GM12878 (cell line): ENCODE measurements around the gene AP1S3. TPM values are rescaled to one million over a fixed set of nuclear protein-coding genes. Genes with fewer than 3 reads are reported as not detected.
"Not testable (repeated sequence)": the region's sequence is repeated elsewhere in the genome, so short reads cannot be mapped to it uniquely, and the experiment has no call there.

Source experiments
- ATAC-seq: fragments of 200-7000 bp; cut with Tn5 transposase; 3 replicates; pipeline ENCODE4 v1.9.1; 2020; ENCODE audit warnings: mild to moderate bottlenecking, moderate library complexity
- BruUV-seq: library from RNA; stranded (reverse); fragments of 400-500 nt; replicated peaks from 2 replicates; lab custom pipeline; 2021; lab: Mats Ljungman, UMichigan
- CTCF ChIA-PET: fragments of 300-600 bp; sonication (Branson Sonifier 250); formaldehyde crosslinking; extraction: SDS; loops from one replicate; lab custom pipeline; 2021; ENCODE audit warnings: inconsistent platforms; lab: Yijun Ruan, JAX
- POLR2A ChIA-PET: fragments of 350-600 bp; formaldehyde crosslinking; extraction: SDS; loops from one replicate; lab custom pipeline; 2021; ENCODE audit warnings: inconsistent platforms; lab: Charles Lee
- RAD21 ChIA-PET: fragments of 300-600 bp; sonication (Branson Sonifier 250); formaldehyde crosslinking; loops from one replicate; lab custom pipeline; 2023; ENCODE audit warnings: antibody characterized with exemption; ENCODE audit not compliant: unreplicated experiment; lab: Charles Lee
- SMC1A ChIA-PET: fragments of 300-600 bp; sonication (Branson Sonifier 250); formaldehyde crosslinking; loops from one replicate; lab custom pipeline; 2023; ENCODE audit not compliant: unreplicated experiment, uncharacterized antibody; lab: Charles Lee
- DNase-seq: peaks from one replicate; pipeline ENCODE4 v3.0.0-alpha.2; 2011; ENCODE audit warnings: low read depth, low spot score
- FAIRE-seq: peaks from 3 replicates; lab custom pipeline; 2011; peaks lifted over from hg19 to GRCh38; lab: Jason Lieb, UNC
- H2AFZ ChIP-seq: 2 replicates; pipeline ENCODE4 v1.6.0; 2011; ENCODE audit warnings: low read depth, low read length, control low read depth; ENCODE audit not compliant: control insufficient read depth
- H3K27ac ChIP-seq: 2 replicates; pipeline ENCODE4 v1.5.1; 2011; ENCODE audit warnings: control low read depth; ENCODE audit not compliant: control insufficient read depth, insufficient read depth
- H3K27me3 ChIP-seq, 2 experiments: replicated peaks in 1 of 2; 2 replicates each; pipeline versions ENCODE4 v1.6.0 to v1.6.1; 2011; ENCODE audit warnings: low read length in 1 of 2; ENCODE audit not compliant: control insufficient read depth in 2 of 2, insufficient read depth in 2 of 2
- H3K36me3 ChIP-seq, 2 experiments: 2 replicates each; pipeline ENCODE4 v1.5.1; 2011; ENCODE audit warnings: low read length in 1 of 2; ENCODE audit not compliant: control insufficient read depth in 2 of 2, insufficient read depth in 2 of 2
- H3K4me1 ChIP-seq: 2 replicates; pipeline ENCODE4 v1.6.1; 2011; ENCODE audit warnings: mild to moderate bottlenecking, low read length, moderate library complexity, mixed read lengths; ENCODE audit not compliant: control insufficient read depth, insufficient read depth
- H3K4me2 ChIP-seq: 2 replicates; pipeline ENCODE4 v1.6.0; 2011; ENCODE audit warnings: control low read depth; ENCODE audit not compliant: control insufficient read depth, insufficient read depth
- H3K4me3 ChIP-seq: fragments of 200-600 bp; sonication (generic); 2 replicates; pipeline ENCODE4 v1.5.1; 2016
- H3K79me2 ChIP-seq: 2 replicates; pipeline ENCODE4 v1.6.0; 2011; ENCODE audit warnings: low read length; ENCODE audit not compliant: control insufficient read depth, insufficient read depth
- H3K9ac ChIP-seq: 2 replicates; pipeline ENCODE4 v1.8.0; 2011; ENCODE audit warnings: low read length, control low read depth, mixed read lengths; ENCODE audit not compliant: control insufficient read depth, insufficient read depth
- H3K9me3 ChIP-seq: replicated peaks from 3 replicates; pipeline ENCODE4 v1.5.1; 2011; ENCODE audit warnings: mild to moderate bottlenecking, low read length; ENCODE audit not compliant: control insufficient read depth, insufficient read depth
- H4K20me1 ChIP-seq: 2 replicates; pipeline ENCODE4 v1.6.0; 2011; ENCODE audit not compliant: control insufficient read depth, insufficient read depth
- E4F1 ChIP-seq: fragments of 450-650 bp; IDR thresholded peaks from 2 replicates; pipeline ENCODE4 v1.6.1; 2018; ENCODE audit warnings: borderline replicate concordance, mild to moderate bottlenecking; ENCODE audit not compliant: partially characterized antibody
- NKRF ChIP-seq: fragments of 450-650 bp; conservative IDR thresholded peaks from 2 replicates; pipeline ENCODE4 v1.6.1; 2017; ENCODE audit warnings: mild to moderate bottlenecking, moderate library complexity
- PRDM15 ChIP-seq: fragments of 450-650 bp; formaldehyde crosslinking; IDR thresholded peaks from 2 replicates; pipeline ENCODE4 v1.4.0; 2020; ENCODE audit warnings: mild to moderate bottlenecking, moderate library complexity
- TAF1 ChIP-seq: IDR thresholded peaks from 2 replicates; pipeline ENCODE4 v1.6.1; 2011; ENCODE audit warnings: mild to moderate bottlenecking, low read depth, low read length, borderline replicate concordance
- WGBS: methylation state at CpG from one replicate; pipeline ENCODE4 v1.1.6; 2016; ENCODE audit warnings: low lambda C conversion rate; ENCODE audit not compliant: insufficient replicate concordance, insufficient coverage; ENCODE audit errors: missing lambda C conversion rate; 5-methylcytosine and 5-hydroxymethylcytosine counted together
- in situ Hi-C: fragments of 300-500 bp; cut with MboI; formaldehyde crosslinking; loops from 9 replicates; pipeline ENCODE4 v1.14.3; 2018; ENCODE audit warnings: mixed read lengths
- intact Hi-C: fragments of 100-400 bp; cut with micrococcal nuclease; formaldehyde crosslinking; loops from one replicate; pipeline ENCODE4 v1.14.2; 2022; ENCODE audit not compliant: unreplicated experiment
- polyA plus RNA-seq, 11 experiments: library from polyadenylated mRNA; depleted of rRNA in 4 of 11; unstranded in 6 of 11; stranded (reverse) in 5 of 11; fragments of >200 nt; fragmentation: Nextera tagmentation in 4 of 11; fragmentation: Illumina TruSeq in 1 of 11; extraction: Ambion mirVana in 4 of 11; extraction: Trizol in 1 of 11; gene quantifications; 1 replicate in 1 of 11; 2 replicates in 10 of 11; pipeline versions ENCODE4 v1.2.1 to v1.2.3, GENCODE V29; 2011 to 2016; ENCODE audit warnings: inconsistent platforms in 2 of 11, missing spikeins in 2 of 11, low read depth in 1 of 11
- total RNA-seq, 4 experiments: library from RNA; depleted of rRNA in 3 of 4; stranded (reverse); fragments of >200 nt in 3 of 4; fragmentation: Illumina TruSeq in 1 of 4; extraction: Trizol in 1 of 4; gene quantifications; 2 replicates each; pipeline versions ENCODE4 v1.2.1 to v1.2.3, GENCODE V29; 2013 to 2021
- TF ChIP-seq, protein P1 (sequence below): fragments of 450-650 bp; IDR thresholded peaks from 2 replicates; pipeline ENCODE4 v1.6.1; 2017; ENCODE audit warnings: low read depth, mild to moderate bottlenecking, moderate library complexity

AP1S3 gene
- total and polyA plus RNA-seq, 10 of the 15 experiments (the other 5 are each of a cell fraction or from before 2014, with no cell fraction given): 2.6 to 14.3 (median 9.2) TPM

GRCh38 chr2:223815186-223815883, 22.0 kb downstream of the AP1S3 start (continued):
- TF ChIP-seq NKRF (no peak), PRDM15 (CRISPR knock-in tag) (no peak), TAF1 (no peak), E4F1 (no peak)
- TF ChIP-seq, protein P1, sequence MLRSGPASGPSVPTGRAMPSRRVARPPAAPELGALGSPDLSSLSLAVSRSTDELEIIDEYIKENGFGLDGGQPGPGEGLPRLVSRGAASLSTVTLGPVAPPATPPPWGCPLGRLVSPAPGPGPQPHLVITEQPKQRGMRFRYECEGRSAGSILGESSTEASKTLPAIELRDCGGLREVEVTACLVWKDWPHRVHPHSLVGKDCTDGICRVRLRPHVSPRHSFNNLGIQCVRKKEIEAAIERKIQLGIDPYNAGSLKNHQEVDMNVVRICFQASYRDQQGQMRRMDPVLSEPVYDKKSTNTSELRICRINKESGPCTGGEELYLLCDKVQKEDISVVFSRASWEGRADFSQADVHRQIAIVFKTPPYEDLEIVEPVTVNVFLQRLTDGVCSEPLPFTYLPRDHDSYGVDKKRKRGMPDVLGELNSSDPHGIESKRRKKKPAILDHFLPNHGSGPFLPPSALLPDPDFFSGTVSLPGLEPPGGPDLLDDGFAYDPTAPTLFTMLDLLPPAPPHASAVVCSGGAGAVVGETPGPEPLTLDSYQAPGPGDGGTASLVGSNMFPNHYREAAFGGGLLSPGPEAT: no peak

DNA sequence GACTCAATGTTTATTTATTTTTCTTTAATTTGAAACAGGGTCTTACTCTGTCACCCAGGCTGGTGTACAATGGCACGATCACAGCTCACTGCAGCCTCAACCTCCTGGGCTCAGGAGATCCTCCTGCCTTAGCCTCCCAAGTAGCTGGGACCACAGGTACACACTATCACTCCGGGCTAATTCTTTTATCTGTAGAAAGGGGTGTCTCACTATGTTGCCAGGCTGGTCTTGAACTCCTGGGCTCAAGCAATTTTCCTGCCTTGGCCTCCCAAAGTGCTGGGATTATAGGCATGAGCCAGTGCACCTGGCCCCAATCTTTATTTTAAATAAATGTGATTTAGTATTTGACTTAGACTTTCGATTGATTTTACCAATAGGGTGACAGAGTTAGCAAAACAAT, 22.6 kb downstream of the AP1S3 start:
- H3K79me2 ChIP-seq, POLR2A ChIA-PET, H3K4me3 ChIP-seq, H3K9ac ChIP-seq, CTCF ChIA-PET, H3K27me3 ChIP-seq, H3K9me3 ChIP-seq, in situ Hi-C loops, SMC1A ChIA-PET, H4K20me1 ChIP-seq, H3K4me1 ChIP-seq, intact Hi-C loops, DNase-seq, ATAC-seq, RAD21 ChIA-PET, H3K36me3 ChIP-seq, H3K27ac ChIP-seq, H2AFZ ChIP-seq, BruUV-seq, H3K4me2 ChIP-seq, FAIRE-seq: not testable (repeated sequence)
- 92% methylated on average over 3 of the region's 3 CpGs for WGBS
